Esophagus squamous epithelium (tissue), 4 donors: ENCODE data around the gene GPR142.

Source experiments
- CTCF ChIP-seq, 6 experiments: fragments of 450-650 bp in 4 of 6; fragments of 200-600 bp in 2 of 6; sonication (generic) in 2 of 6; IDR thresholded peaks; one replicate each; pipeline ENCODE4 v1.5.1; 2016 to 2019; ENCODE audit warnings: antibody characterized with exemption in 6 of 6, mild to moderate bottlenecking in 4 of 6, moderate library complexity in 4 of 6
- POLR2A ChIP-seq, 4 donors: fragments of 450-650 bp; IDR thresholded peaks; one replicate each; pipeline ENCODE4 v1.6.1; 2017; ENCODE audit warnings: antibody characterized with exemption in 4 of 4, mild to moderate bottlenecking in 4 of 4, moderate library complexity in 3 of 4

GRCh38 chr17:74419928-74420411, 52.7 kb downstream of the GPR142 start:
- TF ChIP-seq CTCF (IDR thresholded peaks at IDR 0.05) (no peak), POLR2A (IDR thresholded peaks at IDR 0.05) (no peak)
